ENCODE results near the gene TIPIN. TPM values are rescaled to one million over a fixed set of nuclear protein-coding genes. Genes with fewer than 3 reads are reported as not detected.

Gene TIPIN
- total RNA-seq, 4 donors from 2014 or later, result 2.2 to 4.0 (median 2.5) TPM; not detected in 1

DNA sequence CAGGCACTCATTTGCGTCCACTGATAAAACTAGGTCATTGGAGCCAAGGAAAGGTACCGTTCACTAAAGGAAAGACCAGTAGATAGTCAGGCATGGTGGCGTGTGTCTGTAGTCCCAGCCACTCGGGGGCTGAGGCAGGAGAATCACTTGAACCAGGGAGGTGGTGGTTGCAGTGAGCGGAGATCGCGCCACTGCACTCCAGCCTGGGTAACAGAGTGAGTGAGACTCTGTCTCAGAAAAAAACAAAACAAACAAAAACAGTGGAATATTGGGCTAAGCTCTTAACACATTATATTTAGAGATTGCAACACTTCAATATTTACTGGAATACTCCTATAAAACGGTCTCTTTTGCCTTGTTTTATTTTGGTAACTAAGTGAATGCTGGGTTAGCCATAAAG lies 47.6 kb upstream of the TIPIN start:
- Histone ChIP-seq H3K27ac (no peak overlapping the region), H3K9me3 (no peaks in the 10 kb centered on the region), H3K4me3 (no peak overlapping the region), H3K36me3 (no peaks in the 10 kb centered on the region), H3K4me1 (peaks cover 0 to 26% (median 8%) of the 10 kb centered on the region in 4 donors), H3K27me3 (no peaks in the 10 kb centered on the region)
- TF ChIP-seq, protein P1, sequence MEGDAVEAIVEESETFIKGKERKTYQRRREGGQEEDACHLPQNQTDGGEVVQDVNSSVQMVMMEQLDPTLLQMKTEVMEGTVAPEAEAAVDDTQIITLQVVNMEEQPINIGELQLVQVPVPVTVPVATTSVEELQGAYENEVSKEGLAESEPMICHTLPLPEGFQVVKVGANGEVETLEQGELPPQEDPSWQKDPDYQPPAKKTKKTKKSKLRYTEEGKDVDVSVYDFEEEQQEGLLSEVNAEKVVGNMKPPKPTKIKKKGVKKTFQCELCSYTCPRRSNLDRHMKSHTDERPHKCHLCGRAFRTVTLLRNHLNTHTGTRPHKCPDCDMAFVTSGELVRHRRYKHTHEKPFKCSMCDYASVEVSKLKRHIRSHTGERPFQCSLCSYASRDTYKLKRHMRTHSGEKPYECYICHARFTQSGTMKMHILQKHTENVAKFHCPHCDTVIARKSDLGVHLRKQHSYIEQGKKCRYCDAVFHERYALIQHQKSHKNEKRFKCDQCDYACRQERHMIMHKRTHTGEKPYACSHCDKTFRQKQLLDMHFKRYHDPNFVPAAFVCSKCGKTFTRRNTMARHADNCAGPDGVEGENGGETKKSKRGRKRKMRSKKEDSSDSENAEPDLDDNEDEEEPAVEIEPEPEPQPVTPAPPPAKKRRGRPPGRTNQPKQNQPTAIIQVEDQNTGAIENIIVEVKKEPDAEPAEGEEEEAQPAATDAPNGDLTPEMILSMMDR (IDR thresholded peaks at IDR 0.05), result no peak
- TF ChIP-seq EP300 (IDR thresholded peaks at IDR 0.05; ENCODE audit: low read depth), result no peak
- no peak for TF ChIP-seq POLR2A (IDR thresholded peaks at IDR 0.05)
- no peak for TF ChIP-seq POLR2AphosphoS5 (IDR thresholded peaks at IDR 0.05)
- intact Hi-C loops (cut with DNase I; ENCODE audit: low total_unique reads) (no loop called here), in situ Hi-C loops (cut with MboI; ENCODE audit: low pct_ligation_motif_present in 1 of 4, low pct_unique_long_range_greater_than_20kb in 1 of 4, low sequenced_read_pairs in 3 of 4) (no loop called here)
- no peak for DNase-seq
- WGBS, 2 donors (ENCODE audit: low coverage in 1 of 2), result 90 to 97% methylated on average over 8 of the region's 8 CpGs

DNA sequence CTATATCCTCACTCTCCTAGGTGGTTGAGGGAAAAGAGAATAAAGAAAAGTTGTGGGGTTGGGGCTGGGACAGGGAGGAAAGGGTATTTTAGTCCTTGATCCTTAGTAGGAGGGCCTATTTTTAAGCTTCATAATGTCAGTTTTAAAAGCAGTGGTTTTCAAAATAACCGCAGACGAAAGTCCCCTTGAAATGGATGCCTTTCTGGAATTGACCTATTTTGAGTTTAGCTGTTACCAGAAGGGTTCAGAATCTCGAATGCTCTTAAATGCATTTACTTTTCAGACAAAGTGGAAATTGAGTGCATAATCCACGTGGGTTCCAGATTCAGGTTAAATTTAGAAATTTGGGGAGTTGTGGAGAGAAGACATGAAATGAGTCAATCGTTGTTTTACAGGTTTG lies 46.8 kb upstream of the TIPIN start:
- no peaks in the 10 kb centered on the region for H3K9me3 ChIP-seq
- no peaks in the 10 kb centered on the region for H3K27me3 ChIP-seq
- in situ Hi-C loops (cut with MboI; ENCODE audit: low pct_ligation_motif_present in 1 of 4, low pct_unique_long_range_greater_than_20kb in 1 of 4, low sequenced_read_pairs in 3 of 4), result no loop called here
- TF ChIP-seq, protein P1 (IDR thresholded peaks at IDR 0.05), result no peak
- TF ChIP-seq EP300 (IDR thresholded peaks at IDR 0.05; ENCODE audit: low read depth), result no peak
- no peak for TF ChIP-seq POLR2AphosphoS5 (IDR thresholded peaks at IDR 0.05)
- no peak for TF ChIP-seq POLR2A (IDR thresholded peaks at IDR 0.05)
- H3K4me3 ChIP-seq, result no peak overlapping the region
- H3K27ac ChIP-seq, result no peak overlapping the region
- no peak for DNase-seq
- intact Hi-C loops (cut with DNase I; ENCODE audit: low total_unique reads), result no loop called here
- H3K36me3 ChIP-seq, result no peaks in the 10 kb centered on the region
- H3K4me1 ChIP-seq, result peaks cover 0 to 26% (median 8%) of the 10 kb centered on the region in 4 donors
- 87 to 88% methylated on average over 5 of the region's 5 CpGs for WGBS, 2 donors (ENCODE audit: low coverage in 1 of 2)

DNA sequence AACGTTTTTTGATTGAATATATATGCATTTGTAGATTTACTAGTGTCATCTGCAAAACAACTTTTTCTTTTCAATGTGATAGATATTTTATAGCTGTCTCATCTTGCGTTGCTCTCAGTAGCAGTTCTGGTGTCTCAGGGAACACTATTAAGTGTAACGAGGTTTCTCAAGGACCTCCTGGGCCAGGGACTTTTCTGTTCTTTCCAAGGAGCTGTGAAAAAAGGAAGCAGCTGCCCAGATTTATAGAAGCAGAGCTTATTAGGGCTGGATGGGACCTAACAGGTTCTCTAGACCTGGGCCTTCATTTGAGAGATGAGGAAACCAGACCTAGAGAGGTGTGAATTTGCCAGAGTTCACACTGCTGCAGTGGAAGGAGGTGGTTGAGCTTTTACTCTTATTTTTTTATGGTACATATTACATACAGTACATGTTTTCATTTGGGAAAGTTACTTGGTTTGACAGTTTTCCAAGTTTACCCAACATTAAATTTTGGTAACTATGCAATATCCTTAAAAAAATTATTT lies 46.3 kb upstream of the TIPIN start:
- H3K27me3 ChIP-seq, result no peaks in the 10 kb centered on the region
- in situ Hi-C loops (cut with MboI; ENCODE audit: low pct_ligation_motif_present in 1 of 4, low pct_unique_long_range_greater_than_20kb in 1 of 4, low sequenced_read_pairs in 3 of 4) (no loop called here), intact Hi-C loops (cut with DNase I; ENCODE audit: low total_unique reads) (no loop called here)
- no peak for DNase-seq
- TF ChIP-seq, protein P1 (IDR thresholded peaks at IDR 0.05), result no peak
- TF ChIP-seq POLR2AphosphoS5 (IDR thresholded peaks at IDR 0.05) (no peak), POLR2A (IDR thresholded peaks at IDR 0.05) (no peak), EP300 (IDR thresholded peaks at IDR 0.05; ENCODE audit: low read depth) (no peak)
- no peak overlapping the region for H3K4me3 ChIP-seq
- H3K9me3 ChIP-seq, result no peaks in the 10 kb centered on the region
- no peak overlapping the region for H3K27ac ChIP-seq
- H3K4me1 ChIP-seq, result peaks cover 0 to 26% (median 8%) of the 10 kb centered on the region in 4 donors
- WGBS, 2 donors (ENCODE audit: low coverage in 1 of 2), result 80 to 92% methylated on average over 1 to 3 of the region's 3 CpGs
- H3K36me3 ChIP-seq, result no peaks in the 10 kb centered on the region

DNA sequence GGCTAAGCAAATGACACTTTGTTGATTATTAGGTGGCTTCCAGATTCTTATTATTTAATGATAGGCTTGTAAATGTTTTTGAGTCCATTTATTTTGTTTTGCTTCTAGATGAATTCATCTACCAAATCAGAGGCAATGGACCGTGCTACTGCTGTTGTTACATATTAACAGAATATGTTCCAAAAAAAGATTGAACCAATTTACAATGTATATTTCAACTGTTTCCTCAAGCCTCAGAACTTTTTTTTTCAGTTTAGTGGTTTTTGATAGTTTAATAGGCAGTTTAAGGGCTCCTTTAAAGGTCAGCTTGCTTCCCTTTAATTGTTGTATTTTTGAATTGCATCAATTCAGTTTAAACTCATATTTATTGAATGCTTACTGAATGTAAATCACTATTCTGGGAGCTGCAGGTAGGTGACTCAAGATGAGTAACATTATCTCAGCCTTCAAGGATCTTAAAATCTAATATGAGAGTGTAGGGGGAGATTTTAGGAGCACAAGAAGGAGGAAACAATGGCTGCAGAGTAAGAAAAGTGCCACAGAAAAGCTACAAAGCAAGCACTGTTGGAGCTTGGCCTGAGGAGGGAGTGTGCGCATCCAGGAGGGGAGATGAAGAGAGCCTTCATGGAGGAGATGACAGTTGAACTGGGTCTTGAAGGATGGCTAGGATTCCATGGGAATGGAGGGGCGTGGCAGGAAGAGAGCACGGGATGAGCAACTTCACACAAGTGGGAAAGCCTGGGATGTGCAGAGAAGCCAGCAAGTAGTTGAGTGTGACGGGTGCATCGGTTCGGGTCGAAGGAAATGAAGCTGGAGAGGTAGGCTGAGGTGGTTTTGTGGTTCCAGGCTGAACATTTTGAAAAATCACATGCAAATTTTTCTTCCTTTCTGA lies 44.9 kb upstream of the TIPIN start:
- Histone ChIP-seq H3K9me3 (no peaks in the 10 kb centered on the region), H3K27me3 (no peaks in the 10 kb centered on the region), H3K36me3 (no peaks in the 10 kb centered on the region), H3K27ac (no peak overlapping the region), H3K4me1 (peaks cover 0 to 26% (median 8%) of the 10 kb centered on the region in 4 donors), H3K4me3 (no peak overlapping the region)
- TF ChIP-seq EP300 (IDR thresholded peaks at IDR 0.05; ENCODE audit: low read depth) (no peak), POLR2A (IDR thresholded peaks at IDR 0.05) (no peak), POLR2AphosphoS5 (IDR thresholded peaks at IDR 0.05) (no peak)
- TF ChIP-seq, protein P1 (IDR thresholded peaks at IDR 0.05), result no peak
- WGBS, 2 donors (ENCODE audit: low coverage in 1 of 2), result 69 to 75% methylated on average over 8 of the region's 8 CpGs
- in situ Hi-C loops (cut with MboI; ENCODE audit: low pct_ligation_motif_present in 1 of 4, low pct_unique_long_range_greater_than_20kb in 1 of 4, low sequenced_read_pairs in 3 of 4) (no loop called here), intact Hi-C loops (cut with DNase I; ENCODE audit: low total_unique reads) (no loop called here)
- no peak for DNase-seq

Measured in transverse colon (tissue), 4 donors.